Measurements from ENCODE around the gene IL12RB2. TPM values are rescaled to one million over a fixed set of nuclear protein-coding genes. Genes with fewer than 3 reads are reported as not detected.
"Not testable (repeated sequence)": the region's sequence is repeated elsewhere in the genome, so short reads cannot be mapped to it uniquely, and the experiment has no call there.

The IL12RB2 gene
- total RNA-seq, 4 donors from 2014 or later, result 0.50 to 2.8 (median 1.7) TPM; not detected in 1

- Histone ChIP-seq H3K9me3 (no peaks in the 10 kb centered on the region), H3K4me1 (peaks cover 0 to 19% (median 0%) of the 10 kb centered on the region in 3 donors), H3K27ac (peak overlapping the region in 1 of 4 donors; percentile 35), H3K4me3 (no peak overlapping the region), H3K36me3 (peaks cover 0 to 45% of the 10 kb centered on the region in 2 donors), H3K27me3 (no peaks in the 10 kb centered on the region)
- TF ChIP-seq EP300 (IDR thresholded peaks at IDR 0.05), result no peak
- TF ChIP-seq POLR2AphosphoS5 (IDR thresholded peaks at IDR 0.05), result no peak
- TF ChIP-seq POLR2A (IDR thresholded peaks at IDR 0.05), result no peak
- TF ChIP-seq CTCF (IDR thresholded peaks at IDR 0.05), result no peak
- 71 to 85% methylated on average over 1 of the region's 1 CpG for WGBS, 2 donors (ENCODE audit: low coverage in 1 of 2)
- ATAC-seq, result no peak
Observed at GRCh38 chr1:67408148-67408547, 100.5 kb downstream of the IL12RB2 start.

- not testable (repeated sequence) for H3K27ac ChIP-seq, ATAC-seq, H3K4me3 ChIP-seq, H3K9me3 ChIP-seq, H3K27me3 ChIP-seq
- WGBS, 2 donors (ENCODE audit: low coverage in 1 of 2), result 33 to 75% methylated on average over 1 to 2 of the region's 2 CpGs
- H3K36me3 ChIP-seq, result peaks cover 11 to 89% of the 10 kb centered on the region in 2 donors
- H3K4me1 ChIP-seq, result peaks cover 0 to 34% (median 0%) of the 10 kb centered on the region in 3 donors
Observed at GRCh38 chr1:67413101-67413500, 105.4 kb downstream of the IL12RB2 start.

GRCh38 chr1:67414574-67414973, 106.9 kb downstream of the IL12RB2 start:
- Histone ChIP-seq H3K4me3 (no peak overlapping the region), H3K9me3 (no peaks in the 10 kb centered on the region), H3K27ac (no peak overlapping the region), H3K4me1 (peaks cover 0 to 40% (median 0%) of the 10 kb centered on the region in 3 donors), H3K36me3 (peaks cover 15 to 98% of the 10 kb centered on the region in 2 donors), H3K27me3 (no peaks in the 10 kb centered on the region)
- no peak for ATAC-seq
- no peak for TF ChIP-seq EP300 (IDR thresholded peaks at IDR 0.05)
- TF ChIP-seq CTCF (IDR thresholded peaks at IDR 0.05), result no peak
- TF ChIP-seq POLR2A (IDR thresholded peaks at IDR 0.05), result no peak
- WGBS, 2 donors (ENCODE audit: low coverage in 1 of 2), result 86 to 97% methylated on average over 2 of the region's 2 CpGs

GRCh38 chr1:67415041-67415440, 107.4 kb downstream of the IL12RB2 start:
- 85 to 86% methylated on average over 8 to 13 of the region's 13 CpGs for WGBS, 2 donors (ENCODE audit: low coverage in 1 of 2)
- no peak for TF ChIP-seq POLR2A (IDR thresholded peaks at IDR 0.05)
- TF ChIP-seq POLR2AphosphoS5 (IDR thresholded peaks at IDR 0.05), result no peak
- Histone ChIP-seq H3K4me3 (no peak overlapping the region), H3K27ac (no peak overlapping the region), H3K4me1 (peaks cover 0 to 43% (median 0%) of the 10 kb centered on the region in 3 donors), H3K9me3 (no peaks in the 10 kb centered on the region), H3K36me3 (peaks cover 15 to 96% of the 10 kb centered on the region in 2 donors), H3K27me3 (no peaks in the 10 kb centered on the region)
- ATAC-seq, result no peak

- not testable (repeated sequence) for H3K27me3 ChIP-seq, H3K4me3 ChIP-seq, H3K27ac ChIP-seq, H3K9me3 ChIP-seq, ATAC-seq
- H3K36me3 ChIP-seq, result peaks cover 15 to 99% of the 10 kb centered on the region in 2 donors
- peaks cover 0 to 62% (median 0%) of the 10 kb centered on the region in 3 donors for H3K4me1 ChIP-seq
- WGBS, 2 donors (ENCODE audit: low coverage in 1 of 2), result 59 to 77% methylated on average over 3 to 4 of the region's 4 CpGs
Observed at GRCh38 chr1:67417733-67418132, 110.1 kb downstream of the IL12RB2 start.

- no peaks in the 10 kb centered on the region for H3K9me3 ChIP-seq
- no peak overlapping the region for H3K27ac ChIP-seq
- TF ChIP-seq POLR2AphosphoS5 (IDR thresholded peaks at IDR 0.05) (no peak), EP300 (IDR thresholded peaks at IDR 0.05) (no peak), POLR2A (IDR thresholded peaks at IDR 0.05) (no peak), CTCF (IDR thresholded peaks at IDR 0.05) (no peak)
- no peak overlapping the region for H3K4me3 ChIP-seq
- H3K36me3 ChIP-seq, result peaks cover 16 to 99% of the 10 kb centered on the region in 2 donors
- no peaks in the 10 kb centered on the region for H3K27me3 ChIP-seq
- no peak for ATAC-seq
- 57 to 58% methylated on average over 5 to 6 of the region's 6 CpGs for WGBS, 2 donors (ENCODE audit: low coverage in 1 of 2)
- peaks cover 0 to 62% (median 0%) of the 10 kb centered on the region in 3 donors for H3K4me1 ChIP-seq
Observed at GRCh38 chr1:67418839-67419586, 111.3 kb downstream of the IL12RB2 start.
